Measurements from ENCODE around the gene MED16. TPM values are rescaled to one million over a fixed set of nuclear protein-coding genes. Genes with fewer than 3 reads are reported as not detected.

The MED16 gene, protein sequence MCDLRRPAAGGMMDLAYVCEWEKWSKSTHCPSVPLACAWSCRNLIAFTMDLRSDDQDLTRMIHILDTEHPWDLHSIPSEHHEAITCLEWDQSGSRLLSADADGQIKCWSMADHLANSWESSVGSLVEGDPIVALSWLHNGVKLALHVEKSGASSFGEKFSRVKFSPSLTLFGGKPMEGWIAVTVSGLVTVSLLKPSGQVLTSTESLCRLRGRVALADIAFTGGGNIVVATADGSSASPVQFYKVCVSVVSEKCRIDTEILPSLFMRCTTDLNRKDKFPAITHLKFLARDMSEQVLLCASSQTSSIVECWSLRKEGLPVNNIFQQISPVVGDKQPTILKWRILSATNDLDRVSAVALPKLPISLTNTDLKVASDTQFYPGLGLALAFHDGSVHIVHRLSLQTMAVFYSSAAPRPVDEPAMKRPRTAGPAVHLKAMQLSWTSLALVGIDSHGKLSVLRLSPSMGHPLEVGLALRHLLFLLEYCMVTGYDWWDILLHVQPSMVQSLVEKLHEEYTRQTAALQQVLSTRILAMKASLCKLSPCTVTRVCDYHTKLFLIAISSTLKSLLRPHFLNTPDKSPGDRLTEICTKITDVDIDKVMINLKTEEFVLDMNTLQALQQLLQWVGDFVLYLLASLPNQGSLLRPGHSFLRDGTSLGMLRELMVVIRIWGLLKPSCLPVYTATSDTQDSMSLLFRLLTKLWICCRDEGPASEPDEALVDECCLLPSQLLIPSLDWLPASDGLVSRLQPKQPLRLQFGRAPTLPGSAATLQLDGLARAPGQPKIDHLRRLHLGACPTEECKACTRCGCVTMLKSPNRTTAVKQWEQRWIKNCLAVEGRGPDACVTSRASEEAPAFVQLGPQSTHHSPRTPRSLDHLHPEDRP
- total RNA-seq (2013; cell fraction: nucleolus; rRNA removed), result 36.0 and 39.7 TPM in 2 replicates
- total RNA-seq (2014; rRNA removed), result 10.7 and 14.5 TPM in 2 replicates
- total RNA-seq (2014; rRNA removed; fragmentation: Illumina TruSeq; extraction: Trizol), result 4.7 and 6.4 TPM in 2 replicates
- total RNA-seq (2021), result 48.2 and 49.4 TPM in 2 replicates
- polyA plus RNA-seq (2011; ENCODE audit: low read depth), result 14.5 TPM
- 3.8 and 12.7 TPM in 2 replicates for polyA plus RNA-seq (2011; rRNA removed)
- 38.0 and 39.5 TPM in 2 replicates for polyA plus RNA-seq (2011; cell fraction: cytosol; rRNA removed)
- 36.6 and 56.4 TPM in 2 replicates for polyA plus RNA-seq (2011; cell fraction: nucleus; rRNA removed)
- 36.5 and 37.4 TPM in 2 replicates for polyA plus RNA-seq (2012)
- 0.19 and 3.5 TPM in 2 replicates for polyA plus RNA-seq (2014; fragmentation: Illumina TruSeq; extraction: Trizol)
- polyA plus RNA-seq (2014; fragmentation: Nextera tagmentation; extraction: Ambion mirVana), result 1 to 10 TPM in 1 of 2 experiments, under 1 TPM in 1; 0.56 to 3.5 TPM
- 24.4 and 28.9 TPM in 2 replicates for polyA plus RNA-seq (2014; rRNA removed)
- 10 to 100 TPM; 49.6 to 51.1 TPM for polyA plus RNA-seq (2016; fragmentation: Nextera tagmentation; extraction: Ambion mirVana)
- 16.8 and 38.4 TPM in 2 replicates for polyA minus RNA-seq (2011; rRNA and poly(A)+ RNA removed)
- polyA minus RNA-seq (2011; cell fraction: cytosol; rRNA and poly(A)+ RNA removed), result 31.8 and 34.9 TPM in 2 replicates
- 12.5 and 26.0 TPM in 2 replicates for polyA minus RNA-seq (2011; cell fraction: nucleus; rRNA and poly(A)+ RNA removed)
- percentile 56 among the genes with signal in this experiment for Bru-seq, nascent RNA
- BruChase-seq, experiment 1, labeled RNA remaining after a 6-hour chase, result percentile 70 among the genes with signal in this experiment
- BruChase-seq, experiment 2, labeled RNA remaining after a 2-hour chase, result percentile 60 among the genes with signal in this experiment
- long read RNA-seq, experiment 1, transcript MED16-204 (15 exons, 3,420 nt), result major isoform, 32 of 40 reads
- long read RNA-seq, experiment 1, partial matches to known transcripts, result 2 of 40 reads
- long read RNA-seq, experiment 1, other reads (novel, unspliced or antisense), result 4 of 40 reads
- long read RNA-seq, experiment 2, transcript MED16-204 (15 exons, 3,420 nt), result major isoform, 7 of 18 reads
- long read RNA-seq, experiment 2, partial matches to known transcripts, result 8 of 18 reads
- long read RNA-seq, experiment 2, other reads (novel, unspliced or antisense), result 2 of 18 reads

DNA sequence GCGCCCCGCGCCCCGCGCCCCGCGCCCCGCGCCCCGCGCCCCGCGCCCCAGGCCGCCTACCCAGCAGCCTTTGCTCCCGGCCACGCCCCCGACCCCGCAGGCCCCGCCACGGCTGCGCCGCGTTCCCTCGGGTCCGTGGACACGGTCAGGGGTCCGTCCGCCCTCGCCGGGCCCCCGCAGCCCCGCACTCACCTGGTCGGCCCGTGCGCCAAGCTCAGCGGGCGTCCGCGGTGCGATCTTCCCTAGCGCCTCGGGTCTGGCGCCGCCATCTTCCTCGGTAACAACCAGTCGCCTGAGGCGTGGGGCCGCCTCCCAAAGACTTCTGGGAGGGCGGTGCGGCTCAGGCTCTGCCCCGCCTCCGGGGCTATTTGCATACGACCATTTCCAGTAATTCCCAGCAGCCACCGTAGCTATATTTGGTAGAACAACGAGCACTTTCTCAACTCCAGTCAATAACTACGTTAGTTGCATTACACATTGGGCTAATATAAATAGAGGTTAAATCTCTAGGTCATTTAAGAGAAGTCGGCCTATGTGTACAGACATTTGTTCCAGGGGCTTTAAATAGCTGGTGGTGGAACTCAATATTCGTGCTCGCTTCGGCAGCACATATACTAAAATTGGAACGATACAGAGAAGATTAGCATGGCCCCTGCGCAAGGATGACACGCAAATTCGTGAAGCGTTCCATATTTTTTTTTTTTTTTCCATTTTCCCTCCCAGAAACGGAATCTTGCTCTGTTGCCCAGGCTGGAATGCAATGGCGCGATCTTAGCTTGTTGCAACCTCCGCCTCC is at the start of gene MED16, which contains the start of gene RNU6-9:
MED16 (minus strand) TSS at position 294 of the 796 bp plus-strand sequence. CDS start 2,056 bp downstream, outside the sequence.
RNU6-9 (plus strand) TSS at position 591 of the 796 bp plus-strand sequence.
- Histone ChIP-seq H3K27ac (ENCODE audit: control insufficient read depth, insufficient read depth) (peak within 1 kb of the TSS; percentile 96), H3K79me2 (ENCODE audit: control insufficient read depth, insufficient read depth, low read length) (peaks cover 7% of the 10 kb centered on the region), H3K36me3 (ENCODE audit: control insufficient read depth in 2 of 2, insufficient read depth in 2 of 2, low read length in 1 of 2) (no peaks in the 10 kb centered on the region), H3K27me3 (replicated peaks in 1 of 2; ENCODE audit: control insufficient read depth in 2 of 2, insufficient read depth in 2 of 2, low read length in 1 of 2) (no peaks in the 10 kb centered on the region), H3K4me1 (ENCODE audit: control insufficient read depth, insufficient read depth, low read length) (no peaks in the 10 kb centered on the region), H3K9me3 (replicated peaks; ENCODE audit: control insufficient read depth, insufficient read depth, low read length) (no peaks in the 10 kb centered on the region), H4K20me1 (ENCODE audit: control insufficient read depth, insufficient read depth) (no peaks in the 10 kb centered on the region), H2AFZ (ENCODE audit: control insufficient read depth, low read depth, low read length) (peak within 1 kb of the TSS; percentile 97), H3K4me2 (ENCODE audit: control insufficient read depth, insufficient read depth) (peak within 1 kb of the TSS; percentile 92), H3K9ac (ENCODE audit: control insufficient read depth, insufficient read depth, low read length) (peak within 1 kb of the TSS; percentile 85), H3K4me3 (peak within 1 kb of the TSS; percentile 95)
- peak; percentile 89 for DNase-seq (ENCODE audit: low read depth, low spot score)
- under 1% methylated on average over 48 of the region's 69 CpGs for WGBS (ENCODE audit: insufficient coverage, insufficient replicate concordance, low lambda C conversion rate, missing lambda C conversion rate)
- FAIRE-seq, result peak; percentile 78
- ChIA-PET SMC1A (ENCODE audit: uncharacterized antibody, unreplicated experiment) (interaction anchor here (0.8 to 2.0 kb wide), 4 partner anchors 14 to 30 kb away, joined by 4 to 15 read pairs (median 8); no protein-coding TSS in a partner anchor), CTCF (interaction anchor here (0.6 to 2.0 kb wide), 7 partner anchors 11 to 386 kb away, joined by 3 to 22 read pairs (median 3); no protein-coding TSS in a partner anchor), RAD21 (ENCODE audit: unreplicated experiment) (interaction anchor here (0.7 to 2.3 kb wide), 4 partner anchors 14 to 30 kb away, joined by 3 to 24 read pairs (median 10); no protein-coding TSS in a partner anchor), POLR2A (interaction anchor here (0.6 to 1.4 kb wide), 15 partner anchors 10 to 260 kb away, joined by 3 to 27 read pairs (median 3); partner anchors contain the start of genes KISS1R and POLRMT)
- BruUV-seq (replicated peaks), result TSS peak; percentile 100
- in situ Hi-C loops (cut with MboI) (no loop called here), intact Hi-C loops (cut with micrococcal nuclease; ENCODE audit: unreplicated experiment) (no loop called here)
- peak; percentile 97 for ATAC-seq
- TF ChIP-seq, protein P1, sequence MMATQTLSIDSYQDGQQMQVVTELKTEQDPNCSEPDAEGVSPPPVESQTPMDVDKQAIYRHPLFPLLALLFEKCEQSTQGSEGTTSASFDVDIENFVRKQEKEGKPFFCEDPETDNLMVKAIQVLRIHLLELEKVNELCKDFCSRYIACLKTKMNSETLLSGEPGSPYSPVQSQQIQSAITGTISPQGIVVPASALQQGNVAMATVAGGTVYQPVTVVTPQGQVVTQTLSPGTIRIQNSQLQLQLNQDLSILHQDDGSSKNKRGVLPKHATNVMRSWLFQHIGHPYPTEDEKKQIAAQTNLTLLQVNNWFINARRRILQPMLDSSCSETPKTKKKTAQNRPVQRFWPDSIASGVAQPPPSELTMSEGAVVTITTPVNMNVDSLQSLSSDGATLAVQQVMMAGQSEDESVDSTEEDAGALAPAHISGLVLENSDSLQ (IDR thresholded peaks at IDR 0.05), result no peak
- TF ChIP-seq EP300 (IDR thresholded peaks at IDR 0.05; ENCODE audit: borderline replicate concordance in 1 of 2, control insufficient read depth in 1 of 2, low read depth in 2 of 2, low read length in 2 of 2), result no peak
- TF ChIP-seq MYC (IDR thresholded peaks at IDR 0.05; ENCODE audit: insufficient read depth, insufficient read length, insufficient replicate concordance, low read length, severe bottlenecking), result no peak
- TF ChIP-seq, protein P2, sequence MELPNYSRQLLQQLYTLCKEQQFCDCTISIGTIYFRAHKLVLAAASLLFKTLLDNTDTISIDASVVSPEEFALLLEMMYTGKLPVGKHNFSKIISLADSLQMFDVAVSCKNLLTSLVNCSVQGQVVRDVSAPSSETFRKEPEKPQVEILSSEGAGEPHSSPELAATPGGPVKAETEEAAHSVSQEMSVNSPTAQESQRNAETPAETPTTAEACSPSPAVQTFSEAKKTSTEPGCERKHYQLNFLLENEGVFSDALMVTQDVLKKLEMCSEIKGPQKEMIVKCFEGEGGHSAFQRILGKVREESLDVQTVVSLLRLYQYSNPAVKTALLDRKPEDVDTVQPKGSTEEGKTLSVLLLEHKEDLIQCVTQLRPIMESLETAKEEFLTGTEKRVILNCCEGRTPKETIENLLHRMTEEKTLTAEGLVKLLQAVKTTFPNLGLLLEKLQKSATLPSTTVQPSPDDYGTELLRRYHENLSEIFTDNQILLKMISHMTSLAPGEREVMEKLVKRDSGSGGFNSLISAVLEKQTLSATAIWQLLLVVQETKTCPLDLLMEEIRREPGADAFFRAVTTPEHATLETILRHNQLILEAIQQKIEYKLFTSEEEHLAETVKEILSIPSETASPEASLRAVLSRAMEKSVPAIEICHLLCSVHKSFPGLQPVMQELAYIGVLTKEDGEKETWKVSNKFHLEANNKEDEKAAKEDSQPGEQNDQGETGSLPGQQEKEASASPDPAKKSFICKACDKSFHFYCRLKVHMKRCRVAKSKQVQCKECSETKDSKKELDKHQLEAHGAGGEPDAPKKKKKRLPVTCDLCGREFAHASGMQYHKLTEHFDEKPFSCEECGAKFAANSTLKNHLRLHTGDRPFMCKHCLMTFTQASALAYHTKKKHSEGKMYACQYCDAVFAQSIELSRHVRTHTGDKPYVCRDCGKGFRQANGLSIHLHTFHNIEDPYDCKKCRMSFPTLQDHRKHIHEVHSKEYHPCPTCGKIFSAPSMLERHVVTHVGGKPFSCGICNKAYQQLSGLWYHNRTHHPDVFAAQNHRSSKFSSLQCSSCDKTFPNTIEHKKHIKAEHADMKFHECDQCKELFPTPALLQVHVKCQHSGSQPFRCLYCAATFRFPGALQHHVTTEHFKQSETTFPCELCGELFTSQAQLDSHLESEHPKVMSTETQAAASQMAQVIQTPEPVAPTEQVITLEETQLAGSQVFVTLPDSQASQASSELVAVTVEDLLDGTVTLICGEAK (IDR thresholded peaks at IDR 0.05; ENCODE audit: borderline replicate concordance), result peak; percentile 88; the same call in 1 of the 2 replicates
- 0 out of 2 replicates have a peak, but pooled peaks have one; percentile 70 for TF ChIP-seq SIN3A (IDR thresholded peaks at IDR 0.05; ENCODE audit: low read depth, low read length)
